GM12878 (cell line): ENCODE data around the gene PDZRN3.

Source experiments
- CHD4 ChIP-seq: fragments of 200-600 bp; sonication (generic); IDR thresholded peaks from 2 replicates; pipeline ENCODE4 v1.6.1; 2016; ENCODE audit warnings: mild to moderate bottlenecking
- EGR1 ChIP-seq, 2 experiments: IDR thresholded peaks; 1 replicate in 1 of 2; 2 replicates in 1 of 2; pipeline ENCODE4 v1.6.1; 2011 to 2012; ENCODE audit warnings: low read depth in 2 of 2, low read length in 2 of 2, borderline replicate concordance in 1 of 2, mild to moderate bottlenecking in 1 of 2, moderate library complexity in 1 of 2
- NR2C1 ChIP-seq: fragments of 450-650 bp; IDR thresholded peaks from 2 replicates; pipeline ENCODE4 v1.6.1; 2017; ENCODE audit warnings: antibody characterized with exemption, mild to moderate bottlenecking, moderate library complexity
- USF1 ChIP-seq: IDR thresholded peaks from 2 replicates; pipeline ENCODE4 v1.6.1; 2011; ENCODE audit warnings: borderline replicate concordance, low read depth, mild to moderate bottlenecking, moderate library complexity, mixed read lengths, low read length; ENCODE audit not compliant: insufficient read depth; ENCODE audit errors: extremely low read length
- ZNF24 ChIP-seq: fragments of 450-650 bp; IDR thresholded peaks from 2 replicates; pipeline ENCODE4 v1.6.1; 2017; ENCODE audit warnings: antibody characterized with exemption, mild to moderate bottlenecking
- TF ChIP-seq, protein P1 (sequence below), 3 experiments: IDR thresholded peaks in 2 of 3; conservative IDR thresholded peaks in 1 of 3; 2 replicates each; pipeline ENCODE4 v1.5.1; 2011; ENCODE audit warnings: low read depth in 3 of 3, low read length in 3 of 3, mild to moderate bottlenecking in 3 of 3, control low read depth in 2 of 3, moderate library complexity in 2 of 3, inconsistent platforms in 1 of 3, mixed read lengths in 1 of 3; ENCODE audit not compliant: control insufficient read depth in 2 of 3, insufficient read depth in 1 of 3; ENCODE audit errors: extremely low read depth in 1 of 3
- TF ChIP-seq, protein P2 (sequence below): IDR thresholded peaks from 2 replicates; pipeline ENCODE4 v1.6.1; 2012; ENCODE audit warnings: low read depth, low read length, improper control_type of control experiment
- TF ChIP-seq, protein P3 (sequence below): IDR thresholded peaks from 2 replicates; pipeline ENCODE4 v1.6.1; 2011; ENCODE audit warnings: mild to moderate bottlenecking, low read depth, low read length, moderate library complexity; ENCODE audit not compliant: insufficient replicate concordance

DNA sequence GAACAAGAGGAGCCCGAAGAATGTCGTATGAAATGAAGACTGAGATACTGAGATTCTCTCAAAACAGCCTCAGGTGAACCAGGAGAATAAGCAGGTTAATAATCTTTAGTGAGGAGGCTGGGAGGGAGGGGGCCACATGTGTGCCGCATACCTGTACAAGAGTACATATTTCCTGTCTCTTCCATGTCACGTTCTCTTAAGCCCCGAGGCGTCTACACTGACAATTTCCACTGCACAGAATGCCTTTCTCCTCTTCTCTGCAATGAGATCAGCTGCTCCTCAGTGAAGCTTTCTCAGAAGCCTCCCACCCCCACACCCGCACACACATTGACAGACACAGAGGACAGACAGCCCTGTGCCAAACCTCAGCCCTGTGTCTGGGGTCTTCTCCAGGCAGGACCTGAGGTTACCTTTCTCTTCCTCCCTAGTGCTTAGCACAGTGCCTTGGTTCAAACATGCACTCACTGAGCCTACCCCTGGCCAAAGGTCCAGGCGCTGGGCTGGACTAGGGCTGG, 55.4 kb downstream of the PDZRN3 start:
- TF ChIP-seq CHD4 (no peak), USF1 (no peak), NR2C1 (no peak), ZNF24 (no peak), EGR1 (IDR thresholded peaks at IDR 0.05; ENCODE audit: borderline replicate concordance in 1 of 2, low read depth in 2 of 2, low read length in 2 of 2) (no peak)
- TF ChIP-seq, protein P1, sequence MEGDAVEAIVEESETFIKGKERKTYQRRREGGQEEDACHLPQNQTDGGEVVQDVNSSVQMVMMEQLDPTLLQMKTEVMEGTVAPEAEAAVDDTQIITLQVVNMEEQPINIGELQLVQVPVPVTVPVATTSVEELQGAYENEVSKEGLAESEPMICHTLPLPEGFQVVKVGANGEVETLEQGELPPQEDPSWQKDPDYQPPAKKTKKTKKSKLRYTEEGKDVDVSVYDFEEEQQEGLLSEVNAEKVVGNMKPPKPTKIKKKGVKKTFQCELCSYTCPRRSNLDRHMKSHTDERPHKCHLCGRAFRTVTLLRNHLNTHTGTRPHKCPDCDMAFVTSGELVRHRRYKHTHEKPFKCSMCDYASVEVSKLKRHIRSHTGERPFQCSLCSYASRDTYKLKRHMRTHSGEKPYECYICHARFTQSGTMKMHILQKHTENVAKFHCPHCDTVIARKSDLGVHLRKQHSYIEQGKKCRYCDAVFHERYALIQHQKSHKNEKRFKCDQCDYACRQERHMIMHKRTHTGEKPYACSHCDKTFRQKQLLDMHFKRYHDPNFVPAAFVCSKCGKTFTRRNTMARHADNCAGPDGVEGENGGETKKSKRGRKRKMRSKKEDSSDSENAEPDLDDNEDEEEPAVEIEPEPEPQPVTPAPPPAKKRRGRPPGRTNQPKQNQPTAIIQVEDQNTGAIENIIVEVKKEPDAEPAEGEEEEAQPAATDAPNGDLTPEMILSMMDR (IDR thresholded peaks at IDR 0.05 in 2 of 3, conservative IDR thresholded peaks at IDR 0.05 in 1 of 3; ENCODE audit: control insufficient read depth in 2 of 3, extremely low read depth in 1 of 3, insufficient read depth in 1 of 3, low read depth in 3 of 3, low read length in 3 of 3) = no peak
- TF ChIP-seq, protein P2, sequence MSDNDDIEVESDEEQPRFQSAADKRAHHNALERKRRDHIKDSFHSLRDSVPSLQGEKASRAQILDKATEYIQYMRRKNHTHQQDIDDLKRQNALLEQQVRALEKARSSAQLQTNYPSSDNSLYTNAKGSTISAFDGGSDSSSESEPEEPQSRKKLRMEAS = no peak
- TF ChIP-seq, protein P3, sequence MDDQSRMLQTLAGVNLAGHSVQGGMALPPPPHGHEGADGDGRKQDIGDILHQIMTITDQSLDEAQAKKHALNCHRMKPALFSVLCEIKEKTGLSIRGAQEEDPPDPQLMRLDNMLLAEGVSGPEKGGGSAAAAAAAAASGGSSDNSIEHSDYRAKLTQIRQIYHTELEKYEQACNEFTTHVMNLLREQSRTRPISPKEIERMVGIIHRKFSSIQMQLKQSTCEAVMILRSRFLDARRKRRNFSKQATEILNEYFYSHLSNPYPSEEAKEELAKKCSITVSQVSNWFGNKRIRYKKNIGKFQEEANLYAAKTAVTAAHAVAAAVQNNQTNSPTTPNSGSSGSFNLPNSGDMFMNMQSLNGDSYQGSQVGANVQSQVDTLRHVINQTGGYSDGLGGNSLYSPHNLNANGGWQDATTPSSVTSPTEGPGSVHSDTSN = no peak
